ENCODE data around the gene KDM1A.

DNA sequence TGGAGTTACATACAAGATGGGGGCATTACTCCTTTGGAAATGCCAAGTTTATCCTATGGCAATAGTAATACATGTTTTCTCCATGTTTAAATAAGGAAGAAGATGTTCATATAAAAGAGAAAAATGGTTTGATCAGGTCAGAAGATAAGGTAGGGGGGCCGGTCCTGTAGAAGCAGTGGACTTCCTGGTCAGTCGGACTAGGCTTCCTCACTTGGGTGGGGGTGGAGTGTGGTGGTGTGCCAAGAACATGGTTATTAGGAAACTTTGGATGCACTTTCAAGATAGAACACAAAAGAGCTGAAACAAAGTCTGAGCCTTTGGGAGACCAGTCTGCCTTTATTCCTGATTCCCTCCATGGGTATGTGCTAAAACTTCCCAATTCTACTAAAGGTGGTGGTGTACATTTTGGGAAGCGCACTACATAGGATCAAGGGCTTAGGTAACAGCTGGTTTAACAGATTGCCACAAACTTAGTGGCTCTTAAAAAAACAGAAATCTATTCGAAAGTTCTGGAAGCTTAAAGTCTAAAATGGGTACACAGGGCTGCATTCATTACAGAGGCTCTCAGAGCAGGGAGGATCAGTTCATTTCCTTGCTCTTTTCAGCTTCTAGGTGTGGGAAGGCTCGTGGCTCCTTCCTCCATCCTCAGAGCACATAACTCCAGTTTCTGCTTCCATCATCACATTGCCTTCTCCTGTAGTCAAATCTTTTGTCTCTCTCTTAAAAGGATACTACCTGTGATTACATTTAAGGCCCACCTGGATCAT, 64.6 kb downstream of the KDM1A start:
- TF ChIP-seq ZNF707 (CRISPR knock-in tag; conservative IDR thresholded peaks at IDR 0.05) = no peak
- TF ChIP-seq, protein P1, sequence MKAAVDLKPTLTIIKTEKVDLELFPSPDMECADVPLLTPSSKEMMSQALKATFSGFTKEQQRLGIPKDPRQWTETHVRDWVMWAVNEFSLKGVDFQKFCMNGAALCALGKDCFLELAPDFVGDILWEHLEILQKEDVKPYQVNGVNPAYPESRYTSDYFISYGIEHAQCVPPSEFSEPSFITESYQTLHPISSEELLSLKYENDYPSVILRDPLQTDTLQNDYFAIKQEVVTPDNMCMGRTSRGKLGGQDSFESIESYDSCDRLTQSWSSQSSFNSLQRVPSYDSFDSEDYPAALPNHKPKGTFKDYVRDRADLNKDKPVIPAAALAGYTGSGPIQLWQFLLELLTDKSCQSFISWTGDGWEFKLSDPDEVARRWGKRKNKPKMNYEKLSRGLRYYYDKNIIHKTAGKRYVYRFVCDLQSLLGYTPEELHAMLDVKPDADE (conservative IDR thresholded peaks at IDR 0.05; ENCODE audit: control insufficient read depth, low read depth, low read length) = no peak

Data from K562 (cell line).